ENCODE results near the gene C3orf33. TPM values are rescaled to one million over a fixed set of nuclear protein-coding genes. Genes with fewer than 3 reads are reported as not detected.

Gene C3orf33
- total and polyA plus RNA-seq, 9 of the 15 experiments (the other 6 are each of a cell fraction or from before 2014, with no cell fraction given) = 4.1 to 10.2 (median 6.0) TPM

- no peak for TF ChIP-seq CHD4 (IDR thresholded peaks at IDR 0.05; ENCODE audit: insufficient read depth, insufficient replicate concordance, low read depth, low read length, poor library complexity, severe bottlenecking)
- no peak for TF ChIP-seq FIP1L1 (IDR thresholded peaks at IDR 0.05; ENCODE audit: low read depth, low read length, poor library complexity, severe bottlenecking)
- no peak for TF ChIP-seq ZFP36 (IDR thresholded peaks at IDR 0.05; ENCODE audit: low read depth, low read length, partially characterized antibody)
- TF ChIP-seq SNIP1 (IDR thresholded peaks at IDR 0.05; ENCODE audit: low read depth) = no peak
- no peak for TF ChIP-seq ESRRB (CRISPR knock-in tag; IDR thresholded peaks at IDR 0.05; ENCODE audit: borderline replicate concordance)
- TF ChIP-seq ILK (tag; IDR thresholded peaks at IDR 0.05; ENCODE audit: borderline replicate concordance, low read depth) = no peak
- no peak for TF ChIP-seq ZNF780A (CRISPR knock-in tag; IDR thresholded peaks at IDR 0.05)
- TF ChIP-seq SRSF3 (IDR thresholded peaks at IDR 0.05; ENCODE audit: insufficient read depth, low read length) = no peak
- no peak for TF ChIP-seq WHSC1 (IDR thresholded peaks at IDR 0.05; ENCODE audit: low read length)
- TF ChIP-seq TAL1 (IDR thresholded peaks at IDR 0.05) = no peak
- TF ChIP-seq PKNOX1 (IDR thresholded peaks at IDR 0.05) = no peak
- peak; percentile 87 for TF ChIP-seq TOE1 (IDR thresholded peaks at IDR 0.05; ENCODE audit: borderline replicate concordance)
- no peak for TF ChIP-seq TOE1 (CRISPR knock-in tag; IDR thresholded peaks at IDR 0.05; ENCODE audit: borderline replicate concordance, low read depth)
- TF ChIP-seq, protein P1, sequence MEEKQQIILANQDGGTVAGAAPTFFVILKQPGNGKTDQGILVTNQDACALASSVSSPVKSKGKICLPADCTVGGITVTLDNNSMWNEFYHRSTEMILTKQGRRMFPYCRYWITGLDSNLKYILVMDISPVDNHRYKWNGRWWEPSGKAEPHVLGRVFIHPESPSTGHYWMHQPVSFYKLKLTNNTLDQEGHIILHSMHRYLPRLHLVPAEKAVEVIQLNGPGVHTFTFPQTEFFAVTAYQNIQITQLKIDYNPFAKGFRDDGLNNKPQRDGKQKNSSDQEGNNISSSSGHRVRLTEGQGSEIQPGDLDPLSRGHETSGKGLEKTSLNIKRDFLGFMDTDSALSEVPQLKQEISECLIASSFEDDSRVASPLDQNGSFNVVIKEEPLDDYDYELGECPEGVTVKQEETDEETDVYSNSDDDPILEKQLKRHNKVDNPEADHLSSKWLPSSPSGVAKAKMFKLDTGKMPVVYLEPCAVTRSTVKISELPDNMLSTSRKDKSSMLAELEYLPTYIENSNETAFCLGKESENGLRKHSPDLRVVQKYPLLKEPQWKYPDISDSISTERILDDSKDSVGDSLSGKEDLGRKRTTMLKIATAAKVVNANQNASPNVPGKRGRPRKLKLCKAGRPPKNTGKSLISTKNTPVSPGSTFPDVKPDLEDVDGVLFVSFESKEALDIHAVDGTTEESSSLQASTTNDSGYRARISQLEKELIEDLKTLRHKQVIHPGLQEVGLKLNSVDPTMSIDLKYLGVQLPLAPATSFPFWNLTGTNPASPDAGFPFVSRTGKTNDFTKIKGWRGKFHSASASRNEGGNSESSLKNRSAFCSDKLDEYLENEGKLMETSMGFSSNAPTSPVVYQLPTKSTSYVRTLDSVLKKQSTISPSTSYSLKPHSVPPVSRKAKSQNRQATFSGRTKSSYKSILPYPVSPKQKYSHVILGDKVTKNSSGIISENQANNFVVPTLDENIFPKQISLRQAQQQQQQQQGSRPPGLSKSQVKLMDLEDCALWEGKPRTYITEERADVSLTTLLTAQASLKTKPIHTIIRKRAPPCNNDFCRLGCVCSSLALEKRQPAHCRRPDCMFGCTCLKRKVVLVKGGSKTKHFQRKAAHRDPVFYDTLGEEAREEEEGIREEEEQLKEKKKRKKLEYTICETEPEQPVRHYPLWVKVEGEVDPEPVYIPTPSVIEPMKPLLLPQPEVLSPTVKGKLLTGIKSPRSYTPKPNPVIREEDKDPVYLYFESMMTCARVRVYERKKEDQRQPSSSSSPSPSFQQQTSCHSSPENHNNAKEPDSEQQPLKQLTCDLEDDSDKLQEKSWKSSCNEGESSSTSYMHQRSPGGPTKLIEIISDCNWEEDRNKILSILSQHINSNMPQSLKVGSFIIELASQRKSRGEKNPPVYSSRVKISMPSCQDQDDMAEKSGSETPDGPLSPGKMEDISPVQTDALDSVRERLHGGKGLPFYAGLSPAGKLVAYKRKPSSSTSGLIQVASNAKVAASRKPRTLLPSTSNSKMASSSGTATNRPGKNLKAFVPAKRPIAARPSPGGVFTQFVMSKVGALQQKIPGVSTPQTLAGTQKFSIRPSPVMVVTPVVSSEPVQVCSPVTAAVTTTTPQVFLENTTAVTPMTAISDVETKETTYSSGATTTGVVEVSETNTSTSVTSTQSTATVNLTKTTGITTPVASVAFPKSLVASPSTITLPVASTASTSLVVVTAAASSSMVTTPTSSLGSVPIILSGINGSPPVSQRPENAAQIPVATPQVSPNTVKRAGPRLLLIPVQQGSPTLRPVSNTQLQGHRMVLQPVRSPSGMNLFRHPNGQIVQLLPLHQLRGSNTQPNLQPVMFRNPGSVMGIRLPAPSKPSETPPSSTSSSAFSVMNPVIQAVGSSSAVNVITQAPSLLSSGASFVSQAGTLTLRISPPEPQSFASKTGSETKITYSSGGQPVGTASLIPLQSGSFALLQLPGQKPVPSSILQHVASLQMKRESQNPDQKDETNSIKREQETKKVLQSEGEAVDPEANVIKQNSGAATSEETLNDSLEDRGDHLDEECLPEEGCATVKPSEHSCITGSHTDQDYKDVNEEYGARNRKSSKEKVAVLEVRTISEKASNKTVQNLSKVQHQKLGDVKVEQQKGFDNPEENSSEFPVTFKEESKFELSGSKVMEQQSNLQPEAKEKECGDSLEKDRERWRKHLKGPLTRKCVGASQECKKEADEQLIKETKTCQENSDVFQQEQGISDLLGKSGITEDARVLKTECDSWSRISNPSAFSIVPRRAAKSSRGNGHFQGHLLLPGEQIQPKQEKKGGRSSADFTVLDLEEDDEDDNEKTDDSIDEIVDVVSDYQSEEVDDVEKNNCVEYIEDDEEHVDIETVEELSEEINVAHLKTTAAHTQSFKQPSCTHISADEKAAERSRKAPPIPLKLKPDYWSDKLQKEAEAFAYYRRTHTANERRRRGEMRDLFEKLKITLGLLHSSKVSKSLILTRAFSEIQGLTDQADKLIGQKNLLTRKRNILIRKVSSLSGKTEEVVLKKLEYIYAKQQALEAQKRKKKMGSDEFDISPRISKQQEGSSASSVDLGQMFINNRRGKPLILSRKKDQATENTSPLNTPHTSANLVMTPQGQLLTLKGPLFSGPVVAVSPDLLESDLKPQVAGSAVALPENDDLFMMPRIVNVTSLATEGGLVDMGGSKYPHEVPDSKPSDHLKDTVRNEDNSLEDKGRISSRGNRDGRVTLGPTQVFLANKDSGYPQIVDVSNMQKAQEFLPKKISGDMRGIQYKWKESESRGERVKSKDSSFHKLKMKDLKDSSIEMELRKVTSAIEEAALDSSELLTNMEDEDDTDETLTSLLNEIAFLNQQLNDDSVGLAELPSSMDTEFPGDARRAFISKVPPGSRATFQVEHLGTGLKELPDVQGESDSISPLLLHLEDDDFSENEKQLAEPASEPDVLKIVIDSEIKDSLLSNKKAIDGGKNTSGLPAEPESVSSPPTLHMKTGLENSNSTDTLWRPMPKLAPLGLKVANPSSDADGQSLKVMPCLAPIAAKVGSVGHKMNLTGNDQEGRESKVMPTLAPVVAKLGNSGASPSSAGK (IDR thresholded peaks at IDR 0.05) = peak; percentile 26; the same call in 1 of the 2 replicates
- no peak for TF ChIP-seq ZNF217 (CRISPR knock-in tag; IDR thresholded peaks at IDR 0.05)
These were observed 61.3 kb downstream of the C3orf33 start, which contains the start of gene PLCH1 (continued) for GRCh38 chr3:155744626-155745324.
